HG03045 (cell line): Measurements from ENCODE around the gene COG5.
"Not testable (repeated sequence)": the region's sequence is repeated elsewhere in the genome, so short reads cannot be mapped to it uniquely, and the experiment has no call there.

Source experiments
- ATAC-seq: cut with Tn5 transposase; IDR thresholded peaks from one replicate; pipeline ENCODE4 v1.9.1; 2021; ENCODE audit warnings: mild to moderate bottlenecking, moderate library complexity; ENCODE audit not compliant: unreplicated experiment

Gene COG5

DNA sequence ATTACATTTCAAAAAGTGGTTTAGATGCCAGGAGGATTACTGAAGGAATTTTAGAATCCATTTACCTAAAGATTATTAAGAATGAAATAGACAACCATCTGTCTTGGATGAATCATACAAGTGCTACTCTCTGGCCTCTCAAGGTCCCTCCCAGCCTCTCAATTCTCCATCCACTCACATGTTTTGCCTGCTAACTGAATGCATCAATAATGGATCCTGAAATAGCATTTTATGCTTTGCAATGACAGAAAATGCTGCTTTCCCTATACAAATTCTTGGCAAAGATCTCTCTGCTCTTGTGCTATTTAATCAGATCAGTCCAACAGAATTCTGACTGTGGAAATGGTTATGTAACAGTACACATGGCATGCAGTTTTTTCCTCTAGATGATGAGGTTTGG, 326.9 kb downstream of the COG5 start:
- no peak for ATAC-seq

DNA sequence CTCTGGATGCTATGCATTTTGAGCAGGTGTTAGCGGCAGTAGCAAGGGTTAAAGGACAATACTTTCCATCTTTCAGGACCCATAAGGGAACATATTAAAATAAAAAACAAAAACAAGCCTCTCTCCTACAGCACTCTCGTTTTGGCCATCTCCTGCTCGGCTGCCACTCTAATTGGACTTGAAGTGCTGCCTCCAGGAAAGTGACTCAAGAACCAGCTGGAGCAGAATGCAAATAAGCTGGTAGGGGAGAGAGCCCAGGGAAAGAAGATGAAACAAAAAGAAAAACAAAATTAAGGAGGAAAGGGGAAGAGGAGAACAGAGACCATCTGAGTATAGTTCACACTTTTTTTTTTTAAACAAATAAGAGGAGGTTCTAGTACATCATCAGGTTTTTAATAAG, 329.3 kb downstream of the COG5 start:
- ATAC-seq = no peak

DNA sequence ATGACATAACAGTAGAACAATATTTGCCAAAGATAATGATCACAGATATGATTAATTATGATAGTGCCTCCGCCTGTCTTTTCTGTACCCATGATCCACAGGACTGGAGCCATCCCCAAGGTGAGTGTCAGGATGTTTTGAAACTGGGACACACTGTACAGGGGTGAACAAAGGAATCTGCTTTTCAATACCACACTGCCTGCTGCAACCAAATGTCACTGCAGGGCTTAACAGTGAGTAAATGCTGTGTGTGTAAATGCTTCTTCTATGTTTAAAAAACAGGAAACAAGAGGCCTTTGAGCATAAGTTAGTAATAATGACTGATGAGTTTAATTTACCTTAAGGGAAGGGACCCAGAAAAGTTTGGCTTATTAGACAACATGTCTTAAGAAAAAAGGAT, 329.7 kb downstream of the COG5 start:
- ATAC-seq = no peak

DNA sequence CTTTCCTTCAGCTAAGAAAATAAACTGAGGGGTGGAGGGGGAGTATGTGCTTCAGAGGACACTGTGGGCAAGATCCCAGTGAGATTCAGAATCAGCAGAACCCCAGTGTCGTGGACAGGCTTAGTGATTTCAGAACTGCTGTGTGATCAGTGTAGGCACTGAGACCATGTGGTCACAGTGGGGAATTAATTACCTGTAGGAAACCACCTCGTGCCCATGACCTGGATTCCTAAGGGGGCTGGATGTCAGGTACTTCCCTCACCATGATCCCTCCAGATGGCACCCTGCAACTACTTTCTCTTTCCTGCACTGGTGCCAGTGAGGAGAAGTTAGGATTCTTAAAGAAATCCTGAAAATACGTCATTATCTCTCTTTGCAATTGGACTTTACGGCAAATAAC, 330.5 kb downstream of the COG5 start:
- no peak for ATAC-seq

DNA sequence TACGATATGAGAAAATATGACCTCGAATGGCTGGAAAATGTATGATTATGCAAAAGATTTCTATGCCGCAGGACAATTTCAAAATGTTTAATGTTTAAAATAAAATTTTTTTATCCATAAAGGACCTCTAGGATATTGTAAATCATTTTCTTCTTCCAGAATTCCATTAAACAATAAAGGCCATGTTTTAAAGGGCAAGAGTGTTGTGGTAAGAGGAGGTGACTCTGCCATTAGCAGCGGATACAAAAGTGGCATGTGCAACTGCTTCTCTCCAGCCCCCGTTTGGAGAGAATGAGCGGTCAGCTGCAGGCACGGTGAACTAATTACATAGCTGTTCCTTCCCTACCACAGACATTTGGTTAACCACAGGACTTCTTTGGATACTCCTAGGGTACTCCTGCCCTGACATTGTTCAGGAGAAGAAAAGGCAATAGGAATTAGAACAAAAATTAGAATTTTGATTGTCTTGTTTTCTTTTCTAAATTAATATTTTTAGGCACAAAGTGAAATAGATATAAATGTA, 331.1 kb downstream of the COG5 start:
- no peak for ATAC-seq

DNA sequence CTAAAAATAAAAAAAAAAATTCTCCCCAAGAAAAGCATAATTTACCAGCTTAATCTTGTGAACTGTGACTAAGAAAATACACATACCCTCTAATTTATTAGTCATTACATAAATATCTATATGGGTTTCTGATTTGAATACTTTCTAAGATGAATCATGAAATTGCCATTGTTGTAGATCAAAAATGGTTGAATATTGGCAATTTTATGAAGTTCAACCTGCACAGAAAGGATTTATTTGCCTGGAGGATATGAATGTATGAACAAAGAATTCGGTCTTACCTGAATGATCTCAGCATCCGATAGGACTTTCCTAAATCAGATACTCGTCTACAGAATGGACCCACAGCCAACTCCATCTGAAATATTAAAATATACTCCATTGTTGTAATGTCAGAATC, 333.4 kb downstream of the COG5 start:
- ATAC-seq = no peak

DNA sequence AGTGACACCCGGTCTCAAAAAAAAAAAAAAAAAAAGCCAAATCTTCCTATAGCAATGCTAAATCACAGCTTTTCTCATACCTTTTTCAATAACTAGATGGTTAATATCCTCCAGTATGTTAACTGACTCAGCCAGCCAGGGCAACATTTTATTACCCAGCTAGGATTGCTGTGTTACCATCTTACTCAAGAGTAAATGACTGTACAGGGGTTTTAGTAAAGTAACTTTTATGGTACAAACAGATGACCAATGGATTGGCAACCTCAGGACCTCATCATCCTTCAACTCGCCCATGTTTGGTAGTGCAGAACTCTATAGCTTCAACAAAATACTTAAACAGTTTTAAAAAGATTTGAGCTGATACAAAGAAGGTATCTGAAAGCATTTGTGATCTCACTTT, 335.4 kb downstream of the COG5 start:
- ATAC-seq = no peak

DNA sequence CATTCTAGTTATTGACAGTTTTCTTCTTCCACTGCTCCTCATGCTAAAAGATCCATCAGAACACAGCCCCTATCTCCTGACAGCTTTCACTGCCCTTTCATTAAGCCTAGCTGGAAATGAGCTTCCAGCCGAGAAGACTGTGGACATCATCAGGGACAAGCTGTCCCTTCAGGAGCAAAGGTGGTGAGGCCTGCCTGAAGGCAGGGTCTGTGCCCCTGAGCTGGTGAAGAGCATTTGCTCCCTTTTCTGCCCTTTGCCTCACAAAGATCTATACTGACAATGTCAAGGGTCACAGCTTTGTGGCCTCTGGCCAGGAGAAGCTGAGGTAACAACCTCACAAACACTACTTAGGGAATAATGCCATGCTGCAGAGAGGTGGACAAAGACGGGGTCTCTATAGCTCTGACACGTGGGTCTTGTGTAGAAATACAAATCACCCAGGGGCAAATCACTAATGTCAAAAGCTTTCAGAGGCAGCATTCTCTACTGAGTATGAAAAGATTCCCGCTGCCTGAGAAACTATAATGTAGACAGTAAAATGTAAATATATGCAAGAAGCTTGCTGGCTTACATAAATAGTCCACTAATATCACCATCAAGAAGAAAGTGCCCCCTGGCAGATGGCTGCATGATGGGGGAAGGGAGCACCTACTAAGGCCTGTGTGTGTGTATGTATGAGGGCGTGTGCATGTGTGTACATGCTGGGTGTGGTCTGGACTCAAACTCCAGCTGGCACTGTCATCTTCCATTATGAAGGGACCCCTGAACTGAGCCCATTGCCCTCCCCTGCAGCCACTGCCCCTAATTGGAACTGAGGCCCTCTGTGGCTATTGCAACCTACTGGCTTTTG, 339.1 kb downstream of the COG5 start:
- ATAC-seq = no peak

DNA sequence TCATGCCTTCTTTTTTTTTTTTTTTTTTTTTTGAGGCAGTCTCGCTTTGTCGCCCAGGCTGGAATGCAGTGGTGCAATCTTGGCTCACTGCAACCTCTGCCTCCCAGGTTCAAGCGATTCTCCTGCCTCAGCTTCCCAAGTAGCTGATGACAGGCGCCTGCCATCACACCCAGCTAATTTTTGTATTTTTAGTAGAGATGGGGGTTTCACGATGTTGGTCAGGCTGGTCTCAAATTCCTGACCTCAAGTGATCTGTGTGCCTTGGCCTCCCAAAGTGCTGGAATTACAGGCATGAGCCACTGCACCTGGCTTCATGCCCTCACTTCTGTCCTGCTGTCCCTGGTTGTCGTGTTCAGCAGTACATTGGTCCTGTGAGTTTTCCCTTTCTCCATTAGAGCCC, 342.9 kb downstream of the COG5 start:
- not testable (repeated sequence) for ATAC-seq

DNA sequence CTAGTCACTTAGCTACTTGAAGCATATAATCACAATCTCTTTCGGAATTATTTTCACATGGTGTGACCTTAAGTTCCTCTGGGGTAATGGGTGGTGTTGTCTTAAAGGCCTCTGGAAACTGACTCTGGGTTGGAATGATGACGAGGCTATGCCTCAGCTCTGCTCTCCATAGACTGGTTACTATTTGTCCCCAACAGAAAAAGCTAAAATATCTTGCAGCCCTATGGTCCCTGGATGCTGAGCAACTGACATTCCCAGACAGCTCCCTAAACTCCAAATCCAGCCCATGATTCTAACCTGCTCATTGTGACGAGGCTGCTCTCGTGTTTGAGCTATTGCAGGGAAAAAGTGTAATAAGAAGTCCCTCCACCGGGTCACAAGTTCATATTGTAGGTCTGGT, 343.4 kb downstream of the COG5 start:
- ATAC-seq = no peak

DNA sequence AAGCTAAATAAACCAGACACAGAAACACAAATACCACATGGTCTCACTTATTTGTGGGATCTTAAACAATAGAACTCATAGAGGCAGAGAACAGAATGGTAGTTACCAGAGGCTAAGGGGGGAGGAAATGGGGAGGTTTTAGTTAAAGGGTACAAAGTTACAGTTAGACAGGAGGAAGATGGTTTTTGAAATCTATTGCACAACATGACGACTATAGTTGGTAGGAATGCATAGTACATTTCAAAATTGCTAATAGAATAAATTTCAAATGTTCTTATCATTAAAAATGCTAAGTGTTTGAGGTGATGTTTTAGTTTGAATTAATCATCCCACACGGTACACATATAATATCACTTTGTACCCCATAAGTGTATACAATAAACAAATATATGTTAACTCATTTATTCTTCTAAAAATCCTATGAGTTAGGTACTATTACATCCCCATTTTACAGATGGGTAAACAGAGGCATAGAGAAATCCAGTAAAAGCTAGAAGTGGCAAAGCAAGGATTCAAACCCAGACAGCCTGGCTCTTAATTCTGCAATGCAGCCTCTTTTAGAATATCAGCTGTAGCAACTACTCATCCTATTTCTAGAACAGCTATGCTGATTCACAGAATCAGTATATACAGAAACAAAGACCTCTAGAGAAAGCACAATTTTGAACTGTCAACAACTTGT, 344.0 kb downstream of the COG5 start:
- no peak for ATAC-seq

DNA sequence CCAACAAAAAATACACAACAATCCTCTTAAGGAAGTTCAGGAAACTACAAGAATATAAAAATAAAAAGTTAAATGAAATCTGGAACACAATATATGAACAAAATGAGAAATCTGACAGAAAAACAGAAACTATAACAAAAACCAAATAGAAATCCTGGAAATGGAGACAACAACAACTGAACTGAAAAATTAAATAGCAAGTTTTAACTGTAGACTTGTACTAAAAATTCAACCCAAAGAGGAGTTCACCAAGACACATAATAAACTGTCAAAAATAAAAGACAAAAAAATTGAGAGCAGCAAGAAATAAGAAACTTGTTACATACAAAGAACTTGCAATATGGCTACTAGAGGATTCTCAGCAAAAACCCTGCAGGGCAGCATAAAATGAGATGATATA, 349.8 kb downstream of the COG5 start:
- ATAC-seq = no peak

DNA sequence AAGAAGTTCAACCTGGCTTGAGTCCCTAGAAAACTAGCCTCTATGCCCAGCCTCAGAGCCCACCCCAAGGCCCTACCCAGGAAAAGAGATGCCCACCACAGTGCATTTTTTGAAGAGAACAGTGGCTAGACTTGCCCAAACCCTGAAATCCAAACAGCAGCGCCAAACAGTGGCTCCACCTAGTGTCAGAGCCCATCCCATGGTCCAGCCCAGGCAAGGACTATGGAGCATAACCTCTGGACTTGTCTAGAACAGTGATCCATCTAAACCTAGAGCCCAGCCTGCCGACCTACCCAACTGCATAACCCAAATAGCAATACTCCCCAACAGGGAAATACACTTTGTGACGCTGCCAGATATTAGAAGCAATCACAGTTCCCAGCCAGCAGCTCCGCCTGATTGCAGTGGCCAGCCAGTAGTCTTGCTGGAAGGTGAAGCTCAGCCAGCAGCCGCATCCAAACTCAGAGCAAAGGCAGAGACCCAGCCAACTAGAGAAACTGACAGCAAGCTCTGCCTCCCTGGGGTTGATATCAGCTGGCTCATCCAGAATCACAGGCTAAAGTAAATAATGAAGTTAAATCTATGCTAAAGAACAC, 350.4 kb downstream of the COG5 start:
- ATAC-seq = no peak

DNA sequence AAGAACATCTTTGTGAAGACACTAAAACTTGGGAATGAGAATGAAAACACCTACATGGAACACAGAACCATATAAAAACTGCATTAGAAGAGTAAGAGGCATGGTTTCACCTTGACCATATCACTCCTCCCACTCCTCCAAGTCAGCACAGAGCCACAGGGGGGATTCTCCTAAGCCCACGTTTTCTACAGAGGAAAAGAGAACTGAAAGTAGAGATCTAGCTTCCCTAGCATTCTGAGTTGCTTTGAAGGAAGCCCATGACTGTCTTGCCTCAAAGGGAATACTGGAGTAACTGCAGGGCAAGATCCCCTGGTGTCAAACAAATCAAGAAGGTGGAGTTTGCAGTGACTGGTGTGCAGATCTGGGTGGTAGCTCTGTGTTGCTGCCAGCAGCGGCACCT, 351.0 kb downstream of the COG5 start:
- ATAC-seq = no peak

DNA sequence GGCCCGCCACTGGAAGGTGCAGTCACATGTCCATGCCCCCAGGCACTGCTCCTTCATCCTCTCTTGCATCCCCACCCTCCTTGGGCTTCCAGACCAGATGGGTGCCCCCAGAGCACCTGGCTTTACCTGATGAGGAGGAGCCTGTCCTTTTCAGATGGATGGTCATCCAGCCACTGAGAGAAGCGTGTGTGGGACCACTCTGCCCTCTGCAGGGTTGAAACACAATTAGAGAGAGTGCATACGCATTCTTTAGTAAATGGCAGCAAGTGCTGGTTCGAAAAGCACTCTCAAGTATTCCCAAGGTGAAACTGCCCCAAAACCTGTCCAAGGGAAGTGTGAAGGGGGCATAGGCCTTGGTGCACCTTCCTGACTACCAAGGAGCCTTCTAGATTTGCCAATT, 353.3 kb downstream of the COG5 start:
- ATAC-seq = no peak

DNA sequence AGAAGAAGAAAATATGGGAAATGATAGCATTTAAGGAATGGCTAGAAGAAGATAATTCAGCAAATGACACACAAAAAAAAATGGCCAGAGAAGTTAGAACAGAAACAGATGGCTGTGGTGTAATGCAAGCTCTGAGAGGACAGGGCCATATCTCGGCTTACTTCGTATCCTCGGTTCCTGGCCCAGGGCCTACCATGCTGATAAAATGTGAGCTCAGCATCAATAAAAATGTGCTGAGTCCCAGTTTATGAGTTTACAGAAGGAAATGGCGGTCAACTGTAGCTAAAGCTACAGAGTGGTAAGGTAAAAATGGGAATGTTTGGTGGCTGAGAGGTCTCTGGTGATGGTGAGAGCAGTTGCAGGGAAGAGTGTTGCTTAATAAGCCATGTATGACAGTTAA, 354.2 kb downstream of the COG5 start:
- ATAC-seq = no peak

DNA sequence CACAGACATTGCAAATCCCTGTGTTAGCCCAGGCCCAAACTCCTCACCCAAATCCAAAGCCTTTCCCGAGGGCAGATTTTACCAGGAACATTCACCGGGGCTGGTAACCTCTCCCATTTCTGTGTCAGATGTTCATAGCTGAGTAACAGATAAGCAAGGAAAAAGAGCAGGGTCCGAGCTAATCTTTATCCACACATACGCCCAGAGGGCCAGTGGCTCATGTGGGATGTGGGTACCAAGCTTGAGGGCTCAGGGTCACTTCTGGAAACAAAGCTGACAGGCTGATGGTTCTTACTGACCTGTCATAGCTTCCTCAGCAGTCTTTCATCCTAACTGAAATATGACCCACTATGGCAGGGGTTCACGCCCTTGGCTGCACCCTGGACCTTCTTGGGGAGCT, 355.2 kb downstream of the COG5 start:
- ATAC-seq = no peak

DNA sequence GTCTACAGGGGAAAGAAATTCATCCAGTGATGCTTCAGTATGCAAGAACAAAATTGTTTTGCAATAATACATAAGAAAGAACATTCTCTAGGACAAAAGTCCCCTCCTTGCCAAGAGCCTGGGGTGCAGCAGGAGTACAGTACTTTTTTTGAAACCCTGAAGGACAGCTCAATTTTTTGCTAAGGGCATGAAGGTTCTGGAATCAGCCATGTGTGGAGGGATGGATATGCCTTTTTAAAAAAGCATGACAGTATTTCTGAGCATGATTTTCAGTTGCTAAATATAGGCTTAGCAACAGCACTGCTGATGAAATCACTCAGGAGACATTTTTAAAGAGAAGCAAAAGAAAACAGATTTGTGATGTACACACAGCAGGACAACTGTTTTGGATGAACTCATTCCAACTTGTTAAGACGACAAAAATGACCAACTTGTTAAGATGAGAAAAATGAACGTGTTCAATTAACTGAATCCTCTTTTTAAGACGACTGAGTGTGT, 355.6 kb downstream of the COG5 start:
- ATAC-seq = no peak

DNA sequence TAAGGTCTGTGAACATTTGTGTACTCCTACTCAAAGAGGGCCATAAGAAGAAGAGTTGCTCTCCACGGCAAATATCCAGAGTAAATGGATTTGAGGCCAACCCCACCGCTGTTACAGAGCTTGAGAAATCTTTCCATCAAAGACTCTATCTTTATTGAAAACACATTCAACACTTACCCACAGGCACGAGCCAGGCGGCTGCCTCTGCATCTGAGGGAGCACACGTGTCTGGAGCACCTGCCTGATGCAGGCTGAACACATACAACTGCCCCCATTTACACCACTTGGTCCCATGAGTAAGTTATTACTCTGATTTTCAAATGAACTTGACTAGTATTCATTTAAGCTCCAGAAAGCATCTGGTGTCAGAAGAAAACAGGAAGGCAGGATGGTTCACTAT, 356.3 kb downstream of the COG5 start:
- ATAC-seq = no peak

DNA sequence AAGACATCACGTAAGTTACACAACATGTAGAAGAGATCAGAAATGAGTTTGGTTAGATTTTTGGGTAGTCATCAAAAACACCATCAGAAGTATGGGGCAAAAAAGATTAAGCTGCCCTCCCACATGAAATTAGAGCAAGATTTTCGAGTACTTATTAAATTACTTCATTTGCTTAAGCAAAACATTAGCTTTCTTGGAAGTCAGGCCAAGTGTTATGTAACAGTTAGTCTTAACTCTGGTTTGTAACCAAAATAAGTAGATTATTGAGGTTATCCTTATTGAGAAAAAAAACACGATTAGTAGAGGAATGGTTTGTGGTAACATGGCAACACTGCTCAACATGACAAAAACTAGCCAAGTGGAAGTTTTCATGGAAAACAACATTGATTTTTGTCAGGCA, 357.0 kb downstream of the COG5 start:
- no peak for ATAC-seq

DNA sequence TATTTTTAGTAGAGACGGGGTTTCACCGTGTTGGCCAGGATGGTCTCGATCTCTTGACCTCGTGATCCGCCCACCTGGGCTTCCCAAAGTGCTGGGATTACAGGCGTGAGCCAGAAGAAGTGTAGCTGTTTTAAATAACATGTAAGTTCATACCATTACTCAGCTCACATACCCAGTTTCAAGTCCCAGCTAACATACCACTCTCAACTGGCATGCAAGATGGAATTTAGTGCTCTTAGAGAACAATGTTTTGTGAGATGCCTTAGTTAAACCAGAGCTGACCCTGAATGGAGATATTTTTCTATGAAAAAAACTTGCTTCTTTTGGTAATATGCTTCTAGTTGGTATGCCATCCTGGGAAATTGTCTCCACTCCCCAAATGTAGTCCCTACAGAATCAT, 357.6 kb downstream of the COG5 start:
- no peak for ATAC-seq

DNA sequence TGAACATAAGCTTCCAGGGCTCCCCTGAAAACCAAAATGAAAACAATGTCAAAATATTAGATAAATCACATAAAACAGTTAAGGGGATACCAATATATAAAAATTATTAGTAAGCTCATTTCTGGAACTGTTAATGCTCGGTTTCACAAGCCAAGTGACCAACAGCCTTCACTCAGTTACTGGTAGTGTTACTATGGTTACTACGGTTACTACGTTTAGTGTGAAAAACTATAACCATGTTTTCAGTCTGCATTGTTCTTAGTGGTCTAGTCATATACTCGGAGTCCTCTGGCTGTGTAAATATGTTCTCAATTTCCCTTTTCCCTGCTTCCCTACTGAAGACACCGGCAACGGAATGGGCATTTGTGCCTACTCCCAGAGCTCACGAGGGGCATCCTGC, 360.1 kb downstream of the COG5 start:
- ATAC-seq = no peak
